ENCODE results near the gene RGPD4. TPM values are rescaled to one million over a fixed set of nuclear protein-coding genes. Genes with fewer than 3 reads are reported as not detected.

RGPD4 gene
- total RNA-seq, 2 experiments from 2014 or later = 0.07 TPM; not detected in 1

- Mint-ChIP-seq H3K9me3 (no peaks in the 10 kb centered on the region), H3K4me1 (ENCODE audit: low read depth) (no peaks in the 10 kb centered on the region), H3K36me3 (ENCODE audit: low read depth) (no peaks in the 10 kb centered on the region), H3K27me3 (no peaks in the 10 kb centered on the region), H3K4me3 (no peak overlapping the region), H3K27ac (no peak overlapping the region)
- ATAC-seq (no peak), DNase-seq (no peak)
- CTCF ChIA-PET = no interaction called here
- intact Hi-C loops (cut with micrococcal nuclease) = no loop called here
- no peak for TF ChIP-seq CTCF (IDR thresholded peaks at IDR 0.05)
- POLR2A ChIA-PET = no interaction called here
Measured at GRCh38 chr2:107810734-107811133, 16.0 kb upstream of the RGPD4 start.

- Mint-ChIP-seq H3K4me1 (ENCODE audit: low read depth) (no peaks in the 10 kb centered on the region), H3K27me3 (no peaks in the 10 kb centered on the region), H3K9me3 (no peaks in the 10 kb centered on the region), H3K27ac (no peak overlapping the region), H3K36me3 (ENCODE audit: low read depth) (no peaks in the 10 kb centered on the region), H3K4me3 (no peak overlapping the region)
- intact Hi-C loops (cut with micrococcal nuclease) = no loop called here
- no peak for DNase-seq
- CTCF ChIA-PET = no interaction called here
- TF ChIP-seq CTCF (IDR thresholded peaks at IDR 0.05) = no peak
- no peak for ATAC-seq
- POLR2A ChIA-PET = no interaction called here
Measured at GRCh38 chr2:107811411-107811810, 15.3 kb upstream of the RGPD4 start.

GRCh38 chr2:107812006-107812405, 14.7 kb upstream of the RGPD4 start:
- CTCF ChIA-PET = no interaction called here
- Mint-ChIP-seq H3K36me3 (ENCODE audit: low read depth) (no peaks in the 10 kb centered on the region), H3K9me3 (no peaks in the 10 kb centered on the region), H3K4me1 (ENCODE audit: low read depth) (no peaks in the 10 kb centered on the region), H3K27ac (no peak overlapping the region), H3K4me3 (no peak overlapping the region), H3K27me3 (no peaks in the 10 kb centered on the region)
- DNase-seq (no peak), ATAC-seq (no peak)
- POLR2A ChIA-PET = no interaction called here
- TF ChIP-seq CTCF (IDR thresholded peaks at IDR 0.05) = no peak
- intact Hi-C loops (cut with micrococcal nuclease) = no loop called here

DNA sequence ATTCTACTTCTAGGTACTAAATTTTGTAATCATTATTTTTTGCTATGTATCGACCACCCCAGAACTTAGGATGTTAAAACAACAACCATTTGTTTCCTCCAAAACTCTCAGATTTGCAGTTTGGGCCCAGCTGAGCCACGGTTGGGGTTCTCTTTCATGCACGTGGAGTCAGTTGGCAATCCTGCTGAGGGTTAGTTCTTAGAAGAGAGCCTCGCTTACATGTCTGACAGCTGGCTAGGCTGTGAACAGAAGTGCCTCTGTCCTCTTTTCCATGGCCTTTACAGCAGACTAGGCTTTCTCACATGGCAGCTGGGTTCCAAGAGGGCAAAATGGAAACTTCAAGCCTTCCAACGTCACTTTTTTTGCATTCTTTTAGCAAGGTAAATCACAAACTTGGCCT, 9.3 kb upstream of the RGPD4 start:
- POLR2A ChIA-PET = interaction anchor here (0.5 kb wide), 1 partner anchor 1526 kb away, joined by 3 read pairs; no protein-coding TSS in a partner anchor
- H3K9me3 Mint-ChIP-seq = no peaks in the 10 kb centered on the region
- no peak for DNase-seq
- CTCF ChIA-PET = no interaction called here
- intact Hi-C loops (cut with micrococcal nuclease) = no loop called here
- no peak overlapping the region for H3K4me3 Mint-ChIP-seq
- no peaks in the 10 kb centered on the region for H3K4me1 Mint-ChIP-seq (ENCODE audit: low read depth)
- no peak for ATAC-seq
- H3K27me3 Mint-ChIP-seq = no peaks in the 10 kb centered on the region
- TF ChIP-seq CTCF (IDR thresholded peaks at IDR 0.05) = no peak
- H3K27ac Mint-ChIP-seq = no peak overlapping the region
- H3K36me3 Mint-ChIP-seq (ENCODE audit: low read depth) = no peaks in the 10 kb centered on the region

- POLR2A ChIA-PET = no interaction called here
- no peaks in the 10 kb centered on the region for H3K27me3 Mint-ChIP-seq
Measured at GRCh38 chr2:107822302-107822701, 4.4 kb upstream of the RGPD4 start.

More at GRCh38 chr2:107822302-107822701, 4.4 kb upstream of the RGPD4 start:
- intact Hi-C loops (cut with micrococcal nuclease) = no loop called here
- ATAC-seq (no peak), DNase-seq (no peak)
- no peak overlapping the region for H3K4me3 Mint-ChIP-seq
- no peaks in the 10 kb centered on the region for H3K4me1 Mint-ChIP-seq (ENCODE audit: low read depth)
- CTCF ChIA-PET = no interaction called here
- TF ChIP-seq CTCF (IDR thresholded peaks at IDR 0.05) = no peak
- no peak overlapping the region for H3K27ac Mint-ChIP-seq
- no peaks in the 10 kb centered on the region for H3K9me3 Mint-ChIP-seq
- no peaks in the 10 kb centered on the region for H3K36me3 Mint-ChIP-seq (ENCODE audit: low read depth)
